Central memory CD8-positive, alpha-beta T cell (primary cell): ENCODE measurements around the gene SPDYC.
A peak's percentile ranks its signal among the peaks of the same experiment; 100 is the strongest.

Source experiments
- ATAC-seq: fragments of 150-1000 bp; cut with Tn5 transposase; replicated peaks from 2 replicates; pipeline ENCODE4 v1.10.0; 2022; ENCODE audit warnings: mild to moderate bottlenecking, moderate FRiP score, moderate number of reproducible peaks; ENCODE audit not compliant: poor library complexity, severe bottlenecking; ENCODE audit errors: extremely low read depth
- DNase-seq, 2 donors: peaks; one replicate each; pipeline ENCODE4 v3.0.0; 2021; ENCODE audit warnings: low spot score in 2 of 2
- H3K27ac Mint-ChIP-seq: one replicate; pipeline ENCODE4 v1.8.0; 2022; ENCODE audit warnings: low read depth, mild to moderate bottlenecking, moderate library complexity, mixed read lengths
- H3K27me3 Mint-ChIP-seq: one replicate; pipeline ENCODE4 v1.8.0; 2022; ENCODE audit warnings: mixed read lengths
- H3K36me3 Mint-ChIP-seq: one replicate; pipeline ENCODE4 v1.8.0; 2022; ENCODE audit warnings: mild to moderate bottlenecking, moderate library complexity, mixed read lengths; ENCODE audit not compliant: insufficient read depth
- H3K4me1 Mint-ChIP-seq: one replicate; pipeline ENCODE4 v1.8.0; 2022; ENCODE audit warnings: mixed read lengths
- H3K4me3 Mint-ChIP-seq: one replicate; pipeline ENCODE4 v1.8.0; 2022; ENCODE audit warnings: mild to moderate bottlenecking, moderate library complexity, mixed read lengths
- H3K9me3 Mint-ChIP-seq: one replicate; pipeline ENCODE4 v1.8.0; 2022; ENCODE audit warnings: mixed read lengths

Gene SPDYC

GRCh38 chr11:65170058-65170534 lies at the start of gene SPDYC:
Gene SPDYC, plus strand, starts transcription at chr11:65170233. Its CDS starts 1,125 bp downstream, at chr11:65171358.
- DNase-seq (no peak), ATAC-seq (no peak)
- H3K4me1 Mint-ChIP-seq = peaks cover 6% of the 10 kb centered on the region
- H3K27me3 Mint-ChIP-seq = no peaks in the 10 kb centered on the region
- no peak within 1 kb of the TSS for H3K4me3 Mint-ChIP-seq
- no peaks in the 10 kb centered on the region for H3K36me3 Mint-ChIP-seq
- H3K9me3 Mint-ChIP-seq = no peaks in the 10 kb centered on the region
- peak within 1 kb of the TSS; percentile 91 for H3K27ac Mint-ChIP-seq

GRCh38 chr11:65120831-65121230 lies 49.2 kb upstream of the SPDYC start:
- DNase-seq (no peak), ATAC-seq (no peak)
- Mint-ChIP-seq H3K4me3 (peak overlapping the region; percentile 96), H3K4me1 (peaks cover 24% of the 10 kb centered on the region), H3K27me3 (no peaks in the 10 kb centered on the region), H3K36me3 (peaks cover 51% of the 10 kb centered on the region), H3K9me3 (no peaks in the 10 kb centered on the region), H3K27ac (peak overlapping the region; percentile 99)

- Mint-ChIP-seq H3K4me1 (peaks cover 24% of the 10 kb centered on the region), H3K36me3 (peaks cover 57% of the 10 kb centered on the region), H3K27me3 (no peaks in the 10 kb centered on the region), H3K27ac (peak overlapping the region; percentile 99), H3K4me3 (peak overlapping the region; percentile 96), H3K9me3 (no peaks in the 10 kb centered on the region)
- DNase-seq (no peak), ATAC-seq (no peak)
Observed at GRCh38 chr11:65121447-65121864, 48.6 kb upstream of the SPDYC start.

GRCh38 chr11:65121865-65122696 lies 48.0 kb upstream of the SPDYC start, which contains the start of the genes FAU and MRPL49:
Gene FAU, minus strand, starts transcription at chr11:65122134. Its CDS starts 321 bp downstream, at chr11:65121813.
Gene MRPL49, plus strand, starts transcription at chr11:65122321. Its CDS starts 26 bp downstream, at chr11:65122347.
- ATAC-seq (peak; percentile 86), DNase-seq (peak; percentile 93 to 98)
- Mint-ChIP-seq H3K4me3 (peak within 1 kb of the TSS; percentile 96), H3K9me3 (no peaks in the 10 kb centered on the region), H3K27ac (peak within 1 kb of the TSS; percentile 99), H3K27me3 (no peaks in the 10 kb centered on the region), H3K36me3 (peaks cover 55% of the 10 kb centered on the region), H3K4me1 (peaks cover 24% of the 10 kb centered on the region)

GRCh38 chr11:65124480-65125196 lies 45.4 kb upstream of the SPDYC start:
- Mint-ChIP-seq H3K4me3 (peak overlapping the region; percentile 25), H3K9me3 (no peaks in the 10 kb centered on the region), H3K4me1 (peaks cover 16% of the 10 kb centered on the region), H3K36me3 (peaks cover 47% of the 10 kb centered on the region), H3K27me3 (no peaks in the 10 kb centered on the region), H3K27ac (no peak overlapping the region)
- DNase-seq (no peak), ATAC-seq (no peak)

GRCh38 chr11:65125197-65126056 lies 44.6 kb upstream of the SPDYC start:
- ATAC-seq = no peak
- Mint-ChIP-seq H3K9me3 (no peaks in the 10 kb centered on the region), H3K27me3 (no peaks in the 10 kb centered on the region), H3K4me1 (peaks cover 16% of the 10 kb centered on the region), H3K36me3 (peaks cover 40% of the 10 kb centered on the region), H3K27ac (no peak overlapping the region), H3K4me3 (no peak overlapping the region)
- DNase-seq = no peak

- ATAC-seq (no peak), DNase-seq (no peak)
- peaks cover 14% of the 10 kb centered on the region for H3K4me1 Mint-ChIP-seq
- no peak overlapping the region for H3K4me3 Mint-ChIP-seq
- no peak overlapping the region for H3K27ac Mint-ChIP-seq
- no peaks in the 10 kb centered on the region for H3K27me3 Mint-ChIP-seq
- H3K9me3 Mint-ChIP-seq = no peaks in the 10 kb centered on the region
- H3K36me3 Mint-ChIP-seq = peaks cover 39% of the 10 kb centered on the region
Observed at GRCh38 chr11:65126624-65127274, 43.3 kb upstream of the SPDYC start.

GRCh38 chr11:65127473-65128181 lies 42.4 kb upstream of the SPDYC start:
- H3K27ac Mint-ChIP-seq = peak overlapping the region; percentile 51
- no peak for DNase-seq

GRCh38 chr11:65128182-65129145 lies 41.6 kb upstream of the SPDYC start:
- no peak for ATAC-seq
- Mint-ChIP-seq H3K27ac (peak overlapping the region; percentile 51), H3K36me3 (peaks cover 35% of the 10 kb centered on the region), H3K9me3 (no peaks in the 10 kb centered on the region), H3K4me3 (no peak overlapping the region), H3K4me1 (peaks cover 19% of the 10 kb centered on the region), H3K27me3 (no peaks in the 10 kb centered on the region)
- no peak for DNase-seq

More at GRCh38 chr11:65127473-65128181, 42.4 kb upstream of the SPDYC start:
- Mint-ChIP-seq H3K4me1 (peaks cover 10% of the 10 kb centered on the region), H3K4me3 (no peak overlapping the region), H3K9me3 (no peaks in the 10 kb centered on the region), H3K27me3 (no peaks in the 10 kb centered on the region), H3K36me3 (peaks cover 33% of the 10 kb centered on the region)
- ATAC-seq = no peak

GRCh38 chr11:65129649-65130441 lies 40.2 kb upstream of the SPDYC start:
- DNase-seq = no peak
- H3K27me3 Mint-ChIP-seq = no peaks in the 10 kb centered on the region
- H3K4me3 Mint-ChIP-seq = no peak overlapping the region
- H3K27ac Mint-ChIP-seq = no peak overlapping the region
- no peak for ATAC-seq
- H3K9me3 Mint-ChIP-seq = no peaks in the 10 kb centered on the region
- H3K36me3 Mint-ChIP-seq = peaks cover 41% of the 10 kb centered on the region
- peaks cover 24% of the 10 kb centered on the region for H3K4me1 Mint-ChIP-seq
